ENCODE data around the gene SLC5A2.

Gene SLC5A2

GRCh38 chr16:31459687-31460581 is 23.0 kb upstream of the SLC5A2 start:
- peak; percentile 100 for DNase-seq (ENCODE audit: low read depth)

- DNase-seq (ENCODE audit: low read depth), result no peak
Measured at GRCh38 chr16:31460582-31461002, 22.3 kb upstream of the SLC5A2 start.

GRCh38 chr16:31461201-31461920 is 21.6 kb upstream of the SLC5A2 start:
- DNase-seq (ENCODE audit: low read depth), result no peak

DNA sequence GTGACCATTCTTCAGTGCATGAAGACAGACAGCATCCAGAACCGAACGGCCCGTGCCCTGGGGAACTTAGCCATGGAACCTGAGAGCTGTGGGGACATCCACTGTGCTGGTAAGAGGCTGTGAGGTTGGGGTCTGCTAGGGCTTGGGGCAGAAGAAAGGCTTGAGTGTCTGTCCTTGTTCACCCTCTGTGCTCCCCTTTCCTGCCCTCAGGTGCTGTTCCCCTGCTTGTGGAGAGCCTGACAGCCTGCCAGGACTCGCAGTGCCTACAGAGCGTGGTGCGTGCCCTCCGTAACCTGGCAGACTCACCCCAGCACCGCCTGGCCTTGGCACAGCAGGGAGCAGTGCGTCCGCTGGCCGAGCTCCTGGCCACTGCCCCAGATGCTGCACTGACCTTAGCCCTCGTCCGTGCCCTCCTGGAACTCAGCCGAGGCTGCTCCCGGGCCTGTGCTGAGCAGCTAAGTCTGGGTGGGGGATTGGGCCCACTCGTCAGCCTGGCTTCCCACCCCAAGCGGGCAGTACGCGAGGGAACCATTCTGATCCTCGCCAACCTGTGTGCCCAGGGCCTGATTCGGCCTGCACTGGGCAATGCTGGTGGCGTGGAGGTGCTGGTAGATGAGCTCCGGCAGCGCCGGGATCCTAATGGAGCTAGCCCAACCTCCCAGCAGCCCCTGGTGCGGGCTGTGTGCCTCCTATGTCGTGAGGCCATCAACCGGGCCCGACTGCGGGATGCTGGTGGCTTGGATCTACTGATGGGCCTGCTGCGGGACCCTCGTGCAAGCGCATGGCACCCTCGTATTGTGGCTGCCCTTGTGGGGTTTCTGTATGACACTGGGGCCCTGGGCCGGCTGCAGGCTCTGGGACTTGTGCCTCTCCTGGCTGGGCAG is 20.8 kb upstream of the SLC5A2 start:
- no peak for DNase-seq (ENCODE audit: low read depth)

GRCh38 chr16:31464348-31464769 is 18.6 kb upstream of the SLC5A2 start:
- DNase-seq (ENCODE audit: low read depth), result no peak

DNA sequence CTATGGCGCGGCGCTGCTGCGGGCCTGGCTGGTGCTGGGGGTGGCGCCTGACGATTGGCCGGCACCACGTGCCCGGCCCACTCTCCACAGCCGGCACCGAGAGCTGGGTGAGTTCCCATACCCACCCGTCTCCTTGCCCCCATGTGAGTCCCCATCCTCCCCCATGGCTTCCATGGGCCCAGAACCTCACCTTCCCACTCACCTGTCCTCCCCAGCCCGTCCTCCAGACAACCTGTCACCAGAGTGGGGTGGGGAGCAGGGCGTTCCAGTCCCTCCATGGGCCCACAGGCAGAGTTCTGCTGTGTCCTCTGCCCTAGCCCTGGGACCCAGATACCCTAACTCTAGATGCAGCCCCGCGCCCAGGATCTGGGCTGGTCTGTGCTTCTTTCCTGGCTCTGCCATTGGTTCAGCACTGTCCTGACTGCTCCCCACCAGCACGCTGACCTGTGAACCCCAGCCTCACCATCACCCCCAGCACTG is 18.1 kb upstream of the SLC5A2 start:
- no peak for DNase-seq (ENCODE audit: low read depth)

GRCh38 chr16:31465788-31466370 is 17.0 kb upstream of the SLC5A2 start:
- DNase-seq (ENCODE audit: low read depth), result no peak

DNA sequence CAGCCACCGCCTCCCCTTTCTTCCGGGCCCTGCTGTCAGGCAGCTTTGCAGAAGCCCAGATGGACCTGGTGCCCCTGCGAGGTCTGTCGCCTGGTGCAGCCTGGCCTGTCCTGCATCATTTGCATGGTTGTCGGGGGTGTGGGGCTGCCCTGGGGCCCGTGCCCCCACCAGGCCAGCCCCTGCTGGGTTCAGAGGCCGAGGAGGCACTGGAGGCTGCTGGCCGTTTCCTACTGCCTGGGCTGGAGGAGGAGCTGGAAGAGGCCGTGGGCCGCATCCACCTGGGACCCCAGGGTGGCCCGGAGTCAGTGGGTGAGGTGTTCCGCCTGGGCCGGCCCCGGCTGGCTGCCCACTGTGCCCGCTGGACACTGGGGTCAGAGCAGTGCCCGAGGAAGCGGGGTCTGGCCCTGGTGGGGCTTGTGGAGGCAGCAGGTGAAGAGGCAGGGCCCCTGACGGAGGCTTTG is 16.5 kb upstream of the SLC5A2 start:
- DNase-seq (ENCODE audit: low read depth), result no peak

DNA sequence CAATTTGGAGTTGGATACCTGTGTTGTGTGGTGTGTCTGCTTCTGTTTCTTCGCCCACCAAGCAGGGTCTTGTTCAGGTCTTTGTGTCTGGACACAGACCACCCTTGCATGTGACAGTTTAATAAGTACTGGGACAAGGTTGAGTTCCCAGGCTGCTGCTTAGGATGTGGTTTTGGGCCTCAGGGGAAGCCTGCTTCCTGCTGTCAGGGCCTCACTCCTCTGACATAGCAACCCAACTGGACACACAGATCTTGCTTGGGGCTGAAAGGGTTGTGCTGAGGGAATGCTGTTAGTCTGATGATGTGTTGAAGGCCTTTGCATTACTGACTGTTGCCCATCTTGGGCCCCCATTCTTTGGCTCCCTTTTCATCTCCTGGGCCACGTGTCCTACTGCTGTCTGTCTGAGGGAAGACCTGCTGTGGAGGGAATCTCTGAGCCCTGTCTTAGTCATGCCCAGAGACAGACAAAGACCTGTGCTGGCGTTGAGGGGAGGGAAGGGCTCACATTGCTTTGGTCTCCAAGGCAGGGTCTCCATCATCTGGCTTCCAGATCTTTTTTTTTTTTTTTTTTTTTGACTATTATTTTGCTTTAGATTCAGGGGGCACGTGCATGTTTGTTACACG is 15.7 kb upstream of the SLC5A2 start:
- DNase-seq (ENCODE audit: low read depth), result no peak

DNA sequence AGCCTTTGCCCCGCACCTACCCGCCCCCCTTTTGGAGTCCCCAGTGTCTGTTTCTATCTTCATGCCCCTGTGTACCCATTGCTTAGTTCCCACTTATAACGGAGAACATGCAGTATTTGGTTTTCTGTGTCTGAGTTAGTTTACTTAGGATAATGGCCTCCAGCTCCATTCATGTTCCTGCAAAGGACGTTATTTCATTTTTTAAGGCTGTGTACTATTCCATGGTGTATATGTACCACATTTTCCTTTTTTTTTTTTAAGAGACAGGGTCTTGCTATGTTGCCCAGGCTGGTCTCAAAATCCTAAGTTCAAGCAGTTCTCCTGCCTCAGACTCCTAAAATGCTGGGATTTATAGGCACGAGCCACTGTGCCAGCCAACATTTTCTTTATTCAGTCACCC is 15.1 kb upstream of the SLC5A2 start:
- no peak for DNase-seq (ENCODE audit: low read depth)

DNA sequence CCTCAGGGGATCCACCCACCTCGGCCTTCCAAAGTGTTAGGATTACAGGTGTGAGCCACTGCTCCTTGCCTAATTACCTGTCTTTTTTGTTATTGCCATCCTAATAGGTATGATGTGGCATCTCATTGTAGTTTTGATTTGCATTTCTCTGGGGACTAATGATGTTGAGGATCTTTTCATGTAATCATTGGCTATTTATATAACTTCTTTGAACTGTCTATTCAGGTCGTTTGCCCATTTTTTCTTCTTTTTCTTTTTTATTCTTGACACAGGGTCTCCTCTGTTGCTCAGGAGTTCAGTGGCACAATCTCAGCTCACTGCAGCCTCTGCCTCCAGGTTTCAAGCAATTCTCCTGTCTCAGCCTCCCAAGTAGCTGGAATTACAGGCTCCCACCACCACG is 12.3 kb upstream of the SLC5A2 start:
- DNase-seq (ENCODE audit: low read depth), result no peak

DNA sequence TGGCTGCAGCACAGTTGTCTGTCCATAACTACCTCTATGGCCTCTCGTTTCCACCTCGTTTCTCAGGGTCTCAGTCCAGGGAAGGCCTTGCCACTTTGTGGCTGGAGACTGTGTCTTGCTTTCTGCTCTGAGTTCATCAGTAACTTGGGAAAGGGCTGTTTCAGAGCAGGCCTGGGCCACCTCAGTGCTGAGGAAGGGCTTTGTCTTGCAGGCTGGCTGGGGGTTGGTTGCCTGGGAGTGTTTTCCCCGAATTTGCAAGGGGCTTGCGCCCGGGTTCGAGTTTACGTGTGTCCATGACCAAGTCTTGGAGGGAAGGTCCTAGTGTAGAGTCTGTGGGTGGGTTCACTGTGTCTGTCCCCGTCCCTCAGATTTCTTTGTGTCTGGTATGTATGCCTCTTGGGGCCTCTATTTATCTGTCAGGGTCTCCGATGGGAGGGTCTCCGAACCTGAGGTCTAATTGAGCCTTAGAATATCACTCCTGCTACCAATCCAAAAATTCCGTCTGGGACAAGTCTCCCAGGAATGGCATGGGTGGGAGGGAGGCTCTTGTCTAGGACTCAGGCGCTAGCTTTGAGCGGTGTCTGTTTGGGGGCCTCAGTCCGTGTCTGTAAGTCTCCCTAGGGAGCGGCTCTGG is 11.6 kb upstream of the SLC5A2 start:
- no peak for DNase-seq (ENCODE audit: low read depth)

DNA sequence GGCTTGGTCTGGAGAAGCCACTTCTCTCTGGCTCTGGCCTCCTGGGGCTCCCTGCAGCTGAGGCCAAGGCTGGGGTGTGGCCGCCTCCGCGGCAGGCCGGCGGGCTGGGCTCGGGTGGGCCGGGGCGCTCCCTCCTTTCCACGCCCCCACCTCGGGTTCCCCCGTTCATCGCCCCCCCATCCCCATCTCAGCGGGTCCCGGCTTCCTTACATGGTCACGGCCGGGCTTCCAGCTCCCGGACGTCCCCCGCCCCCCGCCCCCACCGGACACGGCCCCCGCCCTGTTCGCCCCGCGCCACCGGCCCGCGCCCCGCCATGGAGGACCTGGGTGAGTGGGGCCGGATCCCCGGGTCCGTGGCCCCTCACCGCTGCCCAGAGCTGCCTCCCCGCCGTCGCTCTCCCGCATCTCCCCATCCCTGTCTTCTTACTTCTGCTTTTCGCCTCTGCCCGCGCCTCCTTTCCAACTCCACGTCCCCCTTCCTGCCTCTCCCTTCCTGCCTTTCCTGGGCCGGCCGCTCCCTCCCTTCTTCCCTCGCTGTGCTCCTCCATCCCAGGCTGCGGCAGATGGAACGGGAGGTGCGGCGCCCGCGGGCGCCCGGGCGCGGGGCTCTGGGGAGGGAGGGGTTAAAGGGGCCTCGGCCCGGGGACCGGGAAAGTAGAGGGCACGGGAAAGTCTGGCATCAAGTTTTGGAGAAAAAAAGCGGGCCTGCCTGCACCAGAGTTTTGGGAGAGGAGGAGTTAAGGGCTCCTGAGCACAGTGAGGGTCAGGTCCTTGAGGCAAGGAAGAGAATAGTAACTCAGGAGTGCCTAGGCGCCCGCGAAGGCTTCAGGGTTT is 10.8 kb upstream of the SLC5A2 start, which contains the start of gene TGFB1I1:
Gene TGFB1I1 (plus strand): TSS at position 278 of the 834 bp plus-strand sequence. CDS start 37 bp downstream, at position 315.
- no peak for DNase-seq (ENCODE audit: low read depth)

- no peak for DNase-seq (ENCODE audit: low read depth)
Measured at GRCh38 chr16:31472709-31473203, 10.2 kb upstream of the SLC5A2 start.

- no peak for DNase-seq (ENCODE audit: low read depth)
Measured at GRCh38 chr16:31473264-31473984, 9.5 kb upstream of the SLC5A2 start.

DNA sequence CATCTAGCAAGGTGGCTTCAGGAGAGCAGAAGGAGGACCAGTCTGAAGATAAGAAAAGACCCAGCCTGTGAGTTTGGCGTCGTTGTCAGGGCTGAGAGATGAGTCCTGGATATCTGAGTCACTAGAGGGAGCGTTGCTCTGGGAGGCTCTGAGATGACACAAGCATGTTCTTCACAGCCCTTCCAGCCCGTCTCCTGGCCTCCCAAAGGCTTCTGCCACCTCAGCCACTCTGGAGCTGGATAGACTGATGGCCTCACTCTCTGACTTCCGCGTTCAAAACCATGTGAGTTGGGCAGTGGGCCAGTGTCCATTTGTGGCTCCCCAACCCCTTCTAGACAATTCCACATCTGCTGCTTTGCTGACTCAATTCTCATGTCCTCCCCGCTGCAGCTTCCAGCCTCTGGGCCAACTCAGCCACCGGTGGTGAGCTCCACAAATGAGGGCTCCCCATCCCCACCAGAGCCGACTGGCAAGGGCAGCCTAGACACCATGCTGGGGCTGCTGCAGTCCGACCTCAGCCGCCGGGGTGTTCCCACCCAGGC is 8.7 kb upstream of the SLC5A2 start:
- no peak for DNase-seq (ENCODE audit: low read depth)

GRCh38 chr16:31474773-31475738 is 7.9 kb upstream of the SLC5A2 start:
- no peak for DNase-seq (ENCODE audit: low read depth)
